Measurements from ENCODE around the gene FOXN1.

The FOXN1 gene

GRCh38 chr17:28552176-28552999, 46.2 kb downstream of the FOXN1 start, which contains the start of gene UNC119:
Gene UNC119 (minus strand): TSS chr17:28552624. CDS start chr17:28552557, 67 bp downstream.
- no peak for TF ChIP-seq CTCF (IDR thresholded peaks at IDR 0.05)
- no peak for DNase-seq (ENCODE audit: low spot score)
- peak within 1 kb of the TSS; percentile 74 to 78 for H3K27ac ChIP-seq
- peak within 1 kb of the TSS; percentile 86 for H3K4me3 ChIP-seq

- H3K4me3 ChIP-seq = peak overlapping the region; percentile 86
- no peak for TF ChIP-seq CTCF (IDR thresholded peaks at IDR 0.05)
- no peak for DNase-seq (ENCODE audit: low spot score)
- H3K27ac ChIP-seq = peak overlapping the region in 1 of 2 donors; percentile 74
Measured at GRCh38 chr17:28553000-28553505, 46.9 kb downstream of the FOXN1 start.

- no peak overlapping the region for H3K4me3 ChIP-seq
- DNase-seq (ENCODE audit: low spot score) = no peak
- H3K27ac ChIP-seq = no peak overlapping the region
- no peak for TF ChIP-seq CTCF (IDR thresholded peaks at IDR 0.05)
Measured at GRCh38 chr17:28554565-28554964, 48.4 kb downstream of the FOXN1 start.

GRCh38 chr17:28555022-28555421, 48.9 kb downstream of the FOXN1 start:
- Histone ChIP-seq H3K27ac (no peak overlapping the region), H3K4me3 (no peak overlapping the region)
- DNase-seq (ENCODE audit: low spot score) = no peak
- TF ChIP-seq CTCF (IDR thresholded peaks at IDR 0.05) = no peak

- Histone ChIP-seq H3K4me3 (no peak overlapping the region), H3K27ac (no peak overlapping the region)
- no peak for TF ChIP-seq CTCF (IDR thresholded peaks at IDR 0.05)
- DNase-seq (ENCODE audit: low spot score) = no peak
Measured at GRCh38 chr17:28563475-28563874, 57.3 kb downstream of the FOXN1 start.

GRCh38 chr17:28567604-28568003, 61.5 kb downstream of the FOXN1 start:
- TF ChIP-seq CTCF (IDR thresholded peaks at IDR 0.05) = no peak
- Histone ChIP-seq H3K27ac (no peak overlapping the region), H3K4me3 (no peak overlapping the region)
- DNase-seq (ENCODE audit: low spot score) = no peak

DNA sequence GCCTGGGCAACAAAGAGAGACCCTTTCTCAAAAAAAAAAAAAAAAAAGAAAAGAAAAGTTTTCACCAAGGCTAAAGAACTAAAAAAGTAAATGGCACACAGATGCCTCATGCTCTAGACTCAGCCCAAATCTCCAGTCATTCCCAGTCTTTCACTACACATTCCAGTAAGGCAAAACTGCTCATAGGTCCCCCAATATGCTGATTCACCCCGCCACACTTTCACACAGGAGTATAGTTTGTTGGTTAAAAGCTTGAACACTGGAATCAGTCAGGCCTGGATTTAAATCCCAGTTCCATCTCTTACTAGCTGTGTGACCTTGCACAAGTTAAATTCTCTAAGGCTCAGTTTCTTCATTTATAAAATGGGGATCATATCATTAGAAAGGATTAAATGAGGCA, 63.3 kb downstream of the FOXN1 start:
- no peak overlapping the region for H3K27ac ChIP-seq
- DNase-seq (ENCODE audit: low spot score) = no peak
- no peak overlapping the region for H3K4me3 ChIP-seq
- TF ChIP-seq CTCF (IDR thresholded peaks at IDR 0.05) = no peak
